SW480 (cell line): ENCODE data around the gene KANK2.
A peak's percentile ranks its signal among the peaks of the same experiment; 100 is the strongest.

Experiments used
- DNase-seq: peaks from one replicate; pipeline ENCODE4 v3.0.0-alpha.2; 2016; ENCODE audit warnings: low spot score

Gene KANK2

GRCh38 chr19:11225815-11226214, 28.5 kb upstream of the KANK2 start:
- no peak for DNase-seq

DNA sequence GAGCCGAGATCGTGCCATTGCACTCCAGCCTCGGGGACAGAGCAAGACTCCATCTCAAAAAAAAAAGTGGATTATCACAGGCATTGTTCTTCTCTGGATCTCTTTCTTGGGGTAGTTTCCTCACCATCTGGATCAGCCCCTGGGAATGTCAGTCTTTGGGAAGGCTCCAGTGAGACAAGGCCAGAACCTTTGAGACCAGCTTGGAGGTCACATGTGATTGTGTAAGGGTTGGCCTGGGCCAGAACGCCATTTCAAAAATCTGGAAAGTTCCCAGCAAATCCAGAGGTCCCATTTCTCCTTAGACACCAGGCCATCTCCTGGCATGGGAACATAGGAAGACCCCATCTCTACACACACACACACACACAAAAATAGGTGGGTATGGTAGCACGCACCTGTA, 27.8 kb upstream of the KANK2 start:
- DNase-seq, result no peak

DNA sequence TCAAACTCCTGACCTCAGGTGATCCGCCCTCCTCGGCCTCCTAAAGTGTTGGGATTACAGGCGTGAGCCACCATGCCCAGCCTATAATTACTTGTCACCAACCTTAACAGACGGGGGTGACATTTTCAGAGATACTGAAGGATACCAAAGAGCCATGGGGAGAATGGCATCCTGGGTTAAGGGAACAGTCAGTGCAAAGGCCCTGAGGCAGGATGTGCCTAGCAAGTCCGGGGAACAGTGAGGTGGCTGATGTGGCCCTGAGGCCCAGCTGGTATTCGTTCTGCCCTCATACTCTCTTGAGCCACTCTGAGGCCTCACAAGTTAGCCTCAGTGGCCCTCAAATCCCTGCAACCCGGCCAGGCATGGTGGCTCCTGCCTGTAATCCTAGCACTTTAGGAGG, 27.1 kb upstream of the KANK2 start:
- DNase-seq, result no peak

GRCh38 chr19:11223200-11223599, 25.9 kb upstream of the KANK2 start:
- no peak for DNase-seq

- no peak for DNase-seq
Observed at GRCh38 chr19:11221082-11221598, 23.8 kb upstream of the KANK2 start.

GRCh38 chr19:11214387-11214786, 17.0 kb upstream of the KANK2 start:
- no peak for DNase-seq

DNA sequence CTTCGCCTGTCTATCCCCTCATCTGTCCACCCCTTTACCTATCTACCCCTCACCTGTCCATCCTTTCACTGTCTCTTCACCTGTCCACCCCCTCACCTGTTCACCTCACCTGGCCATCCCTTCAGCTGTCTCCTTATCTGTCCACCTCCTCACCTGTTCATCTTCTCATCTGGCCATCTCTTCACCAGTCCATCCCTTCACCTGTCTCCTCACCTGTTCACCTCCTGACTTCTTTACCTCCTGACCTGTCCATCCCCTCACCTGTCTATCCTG, 13.2 kb upstream of the KANK2 start:
- DNase-seq, result no peak

- DNase-seq, result no peak
Observed at GRCh38 chr19:11209839-11210655, 12.7 kb upstream of the KANK2 start.

GRCh38 chr19:11208561-11209471, 11.5 kb upstream of the KANK2 start:
- DNase-seq, result no peak

- no peak for DNase-seq
Observed at GRCh38 chr19:11205939-11206570, 8.7 kb upstream of the KANK2 start.

DNA sequence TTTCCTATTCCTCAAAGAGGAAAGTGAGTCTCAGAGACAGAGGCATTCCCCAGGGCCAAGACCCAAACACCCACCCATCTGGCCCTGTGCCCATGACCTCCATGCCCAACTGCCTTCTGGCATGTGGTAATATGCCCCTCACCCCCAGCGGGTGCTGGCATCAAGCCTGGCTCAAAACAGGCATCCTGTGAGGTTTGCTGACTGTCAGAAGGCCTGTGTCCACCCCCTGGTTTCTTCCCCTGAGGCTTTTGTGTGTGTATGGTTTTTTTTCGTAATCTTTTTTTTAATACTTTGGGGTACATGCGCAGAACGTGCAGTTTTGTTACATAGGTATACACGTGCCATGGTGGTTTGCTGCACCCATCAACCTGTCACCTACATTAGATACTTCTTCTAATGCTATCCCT, 7.6 kb upstream of the KANK2 start:
- DNase-seq, result no peak

GRCh38 chr19:11204076-11204602, 6.8 kb upstream of the KANK2 start:
- DNase-seq, result no peak

DNA sequence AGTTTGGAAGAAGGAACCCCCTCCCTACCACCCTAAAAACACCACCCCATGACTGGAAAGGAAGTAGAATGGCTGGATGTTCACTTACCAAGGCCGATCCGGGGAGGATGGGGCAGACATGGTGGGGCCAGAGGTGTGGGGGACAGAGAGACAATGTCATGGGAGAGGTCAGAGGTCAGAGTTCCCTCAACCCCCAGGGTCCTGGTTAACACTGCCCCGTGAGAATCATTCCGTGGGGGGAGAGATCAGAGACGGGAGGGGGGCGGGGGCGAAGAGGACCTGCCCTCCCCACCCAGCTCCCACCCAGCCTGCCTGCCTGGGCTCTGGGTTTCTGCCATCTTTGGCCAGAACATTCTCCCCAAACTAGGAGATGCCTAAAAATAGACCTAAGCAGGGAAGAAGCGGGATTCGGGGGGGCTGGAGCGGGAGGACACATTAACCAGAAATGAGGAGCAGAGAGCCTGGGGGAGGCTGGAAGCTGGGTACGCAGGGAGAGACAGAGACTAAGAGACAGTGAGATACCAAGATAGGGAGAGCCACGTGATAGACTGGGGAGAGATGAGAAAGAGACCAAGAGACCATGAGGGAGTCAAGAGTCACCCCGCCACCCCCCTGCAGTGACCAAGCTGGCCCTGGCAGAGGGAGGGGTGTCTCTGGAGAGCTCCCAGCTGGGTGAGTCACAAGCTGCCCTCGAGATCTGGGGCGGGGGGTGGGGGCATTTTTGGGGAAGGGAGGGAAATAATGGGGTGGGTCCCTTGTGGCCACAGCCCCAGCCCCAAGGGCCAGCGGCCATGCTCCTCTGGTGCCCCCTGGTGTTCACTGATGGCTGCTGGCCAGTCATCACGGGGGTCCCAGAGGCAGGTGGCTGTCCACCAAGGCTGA, 6.1 kb upstream of the KANK2 start:
- DNase-seq, result peak; percentile 61

- DNase-seq, result no peak
Observed at GRCh38 chr19:11202488-11203193, 5.3 kb upstream of the KANK2 start.

DNA sequence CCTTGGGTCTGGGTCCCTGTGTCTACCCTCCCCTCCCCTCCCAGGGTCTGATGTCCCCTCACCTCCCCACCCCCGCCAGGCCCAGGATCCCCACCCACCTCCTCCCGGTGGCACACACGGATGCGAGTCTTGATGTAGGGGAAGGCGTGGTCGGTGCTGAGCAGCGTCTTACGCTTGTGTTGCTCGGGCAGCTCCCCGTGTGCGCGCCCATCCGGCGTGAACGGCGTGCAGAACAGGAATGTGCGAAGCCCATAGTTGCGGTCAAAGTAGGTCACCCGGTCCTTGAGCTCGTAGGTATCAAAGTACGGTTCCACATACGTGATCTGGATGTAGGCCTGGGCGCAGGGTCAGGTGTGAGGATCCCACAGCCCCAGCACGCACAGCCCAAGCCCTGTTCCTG, 4.4 kb upstream of the KANK2 start:
- no peak for DNase-seq

GRCh38 chr19:11200931-11201330, 3.6 kb upstream of the KANK2 start:
- DNase-seq, result no peak

DNA sequence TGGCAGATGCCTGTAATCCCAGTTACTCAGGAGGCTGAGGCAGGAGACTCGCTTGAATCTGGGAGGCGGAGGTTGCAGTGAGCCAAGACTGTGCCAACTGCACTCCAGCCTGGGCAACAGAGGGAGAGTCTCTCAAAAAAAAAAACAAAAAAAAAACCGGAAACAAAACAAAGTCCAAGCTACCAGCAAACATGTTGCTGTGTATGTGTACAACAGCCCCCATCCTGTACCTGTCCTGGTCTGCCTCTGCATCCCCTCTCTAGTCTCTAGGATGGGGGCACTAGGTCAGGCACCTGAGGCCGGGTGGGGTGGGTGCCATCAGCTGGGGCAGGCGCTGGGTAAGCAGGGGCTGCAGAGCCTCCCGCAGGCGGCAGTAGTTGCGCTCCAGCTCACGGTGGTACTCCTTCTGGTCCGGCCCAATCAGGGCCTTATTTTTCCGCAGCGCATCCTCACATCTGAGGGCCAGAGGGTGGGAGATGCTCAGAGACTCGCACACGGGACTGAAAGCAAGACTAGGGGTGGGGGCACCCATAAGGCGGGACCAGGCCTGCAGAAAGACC, 2.8 kb upstream of the KANK2 start:
- DNase-seq, result no peak

DNA sequence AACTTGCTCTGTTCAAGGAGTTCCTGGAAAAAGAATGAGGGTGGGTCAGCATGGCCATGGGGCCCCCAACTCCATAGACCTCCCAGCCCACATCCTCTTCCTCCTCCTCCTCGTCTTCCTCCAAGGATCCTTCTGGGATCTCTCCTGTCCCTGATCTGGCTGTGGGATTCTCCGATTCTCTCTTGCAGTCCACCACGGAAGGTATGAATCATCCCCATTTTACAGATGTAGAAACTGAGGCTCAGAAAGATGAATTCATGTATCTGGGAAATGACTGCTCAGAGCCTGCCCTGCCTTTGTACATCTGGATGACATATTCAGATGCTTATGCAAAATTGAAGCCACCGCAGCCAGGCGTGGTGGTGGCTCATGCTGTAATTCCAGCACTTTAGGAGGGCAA, 2.2 kb upstream of the KANK2 start:
- no peak for DNase-seq

DNA sequence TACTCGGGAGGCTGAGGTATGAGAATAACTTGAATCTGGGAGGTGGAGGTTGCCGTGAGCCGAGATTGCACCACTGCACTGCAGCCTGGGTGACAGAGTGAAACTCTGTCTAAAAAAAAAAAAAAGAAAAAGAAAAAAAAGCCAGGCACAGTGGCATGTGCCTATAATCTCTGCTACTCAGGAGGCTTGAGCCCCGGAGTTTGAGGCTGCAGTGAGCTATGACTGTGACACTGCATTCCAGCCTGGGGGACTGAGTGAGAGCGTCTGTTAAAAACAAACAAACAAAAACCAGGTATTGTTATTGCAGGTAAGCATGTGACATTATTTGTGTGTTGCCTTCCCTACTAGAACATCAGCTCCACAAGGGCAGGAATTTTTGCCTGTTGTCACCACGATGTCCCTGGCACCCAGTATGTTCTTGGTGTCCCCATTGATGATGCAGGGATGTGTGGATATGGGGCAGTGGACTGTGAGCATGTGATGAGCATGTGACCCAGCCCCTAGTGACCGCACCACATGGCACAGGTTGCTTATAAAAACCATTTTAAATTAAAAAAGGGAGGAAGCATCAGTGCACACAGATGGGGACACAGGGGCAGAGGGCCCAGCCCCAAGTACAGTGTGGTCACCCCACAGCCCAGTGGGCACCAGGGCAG, 1.6 kb upstream of the KANK2 start:
- DNase-seq, result no peak

GRCh38 chr19:11198175-11198534, 810 bp upstream of the KANK2 start:
- no peak for DNase-seq
